Endodermal cell (in vitro differentiated cells): ENCODE data around the gene SCML1. TPM values are rescaled to one million over a fixed set of nuclear protein-coding genes. Genes with fewer than 3 reads are reported as not detected.

Experiments used
- DNase-seq: peaks from one replicate; pipeline ENCODE4 v3.0.0-alpha.2; 2017
- H3K27ac ChIP-seq: 2 replicates; pipeline ENCODE4 v1.5.1; 2013; ENCODE audit warnings: mild to moderate bottlenecking, low read depth, low read length, moderate library complexity
- H3K27me3 ChIP-seq: 2 replicates; pipeline ENCODE4 v1.6.1; 2013; ENCODE audit warnings: mild to moderate bottlenecking, low read length, moderate library complexity; ENCODE audit not compliant: insufficient read depth, control insufficient read depth, poor library complexity, severe bottlenecking
- H3K36me3 ChIP-seq: 2 replicates; pipeline ENCODE4 v1.7.0; 2013; ENCODE audit warnings: mild to moderate bottlenecking, low read length, moderate library complexity; ENCODE audit not compliant: control insufficient read depth, insufficient read depth
- H3K4me1 ChIP-seq: one replicate; pipeline ENCODE4 v1.7.0; 2013; ENCODE audit warnings: low read length; ENCODE audit not compliant: control insufficient read depth, insufficient read depth
- H3K4me3 ChIP-seq: 2 replicates; pipeline ENCODE4 v1.5.1; 2013; ENCODE audit warnings: mild to moderate bottlenecking, low read length, moderate library complexity
- H3K9ac ChIP-seq: 2 replicates; pipeline ENCODE4 v1.6.1; 2013; ENCODE audit warnings: mild to moderate bottlenecking, low read length, moderate library complexity; ENCODE audit not compliant: poor library complexity, severe bottlenecking; ENCODE audit errors: extremely low read depth
- H3K9me3 ChIP-seq: 2 replicates; pipeline ENCODE4 v1.6.1; 2013; ENCODE audit warnings: mild to moderate bottlenecking, low read length, moderate library complexity; ENCODE audit not compliant: control insufficient read depth
- H3K27ac Mint-ChIP-seq: 2 replicates; pipeline ENCODE4 v1.8.0; 2020; ENCODE audit warnings: mixed read lengths
- H3K27me3 Mint-ChIP-seq: 2 replicates; pipeline ENCODE4 v1.8.0; 2021; ENCODE audit warnings: mild to moderate bottlenecking, mixed read lengths; ENCODE audit not compliant: insufficient read depth
- H3K36me3 Mint-ChIP-seq: 2 replicates; pipeline ENCODE4 v1.8.0; 2020; ENCODE audit warnings: low read depth, mixed read lengths
- H3K4me1 Mint-ChIP-seq: 2 replicates; pipeline ENCODE4 v1.8.0; 2020; ENCODE audit warnings: mixed read lengths
- H3K4me3 Mint-ChIP-seq: 2 replicates; pipeline ENCODE4 v1.8.0; 2020; ENCODE audit warnings: mild to moderate bottlenecking, moderate library complexity, mixed read lengths
- H3K9me3 Mint-ChIP-seq: 2 replicates; pipeline ENCODE4 v1.8.0; 2020; ENCODE audit warnings: mild to moderate bottlenecking, mixed read lengths
- CTCF ChIP-seq: fragments of 200-600 bp; sonication (generic); conservative IDR thresholded peaks from 2 replicates; pipeline ENCODE4 v1.5.0; 2021; ENCODE audit warnings: antibody characterized with exemption, mild to moderate bottlenecking
- WGBS, 2 experiments: methylation state at CpG; one replicate each; pipeline versions ENCODE4 v1.1.5 to v1.1.7; 2013; ENCODE audit warnings: missing lambda C conversion rate in 2 of 2, mixed read lengths in 1 of 2; ENCODE audit not compliant: insufficient coverage in 1 of 2, insufficient read length in 1 of 2; 5-methylcytosine and 5-hydroxymethylcytosine counted together
- total RNA-seq, 2 donors: library from RNA; stranded (reverse); fragmentation: NEBNext Ultra II Directional in 1 of 2; extraction: Animal tissue kit (Norgen Biotek cat#: 25700) in 1 of 2; gene quantifications; 2 replicates in 1 of 2; 3 replicates in 1 of 2; pipeline ENCODE4 v1.2.1, GENCODE V29; 2021

The SCML1 gene
- total RNA-seq, 2 donors from 2014 or later, result 0.59 to 2.2 TPM

GRCh38 chrX:17759990-17760389 is 22.7 kb downstream of the SCML1 start:
- Mint-ChIP-seq H3K36me3 (no peaks in the 10 kb centered on the region), H3K27ac (no peak overlapping the region), H3K4me3 (no peak overlapping the region), H3K9me3 (no peaks in the 10 kb centered on the region), H3K27me3 (peaks cover 8% of the 10 kb centered on the region), H3K4me1 (no peaks in the 10 kb centered on the region)
- Histone ChIP-seq H3K27ac (no peak overlapping the region), H3K4me3 (no peak overlapping the region), H3K36me3 (no peaks in the 10 kb centered on the region), H3K9ac (no peak overlapping the region), H3K4me1 (no peaks in the 10 kb centered on the region), H3K27me3 (no peaks in the 10 kb centered on the region), H3K9me3 (no peaks in the 10 kb centered on the region)
- 100% methylated on average over 1 of the region's 1 CpG; no CpG with 5 or more reads in 1 of the 2 experiments for WGBS, 2 experiments
- no peak for TF ChIP-seq CTCF
- no peak for DNase-seq

- H3K4me3 Mint-ChIP-seq, result no peak overlapping the region
- H3K27me3 ChIP-seq, result peaks cover 30% of the 10 kb centered on the region
- H3K27me3 Mint-ChIP-seq, result no peaks in the 10 kb centered on the region
- no peak overlapping the region for H3K4me3 ChIP-seq
- no peaks in the 10 kb centered on the region for H3K36me3 Mint-ChIP-seq
- no peak overlapping the region for H3K27ac ChIP-seq
- H3K36me3 ChIP-seq, result no peaks in the 10 kb centered on the region
- H3K4me1 Mint-ChIP-seq, result no peaks in the 10 kb centered on the region
- WGBS, 2 experiments, result 82% methylated on average over 1 of the region's 1 CpG; no CpG with 5 or more reads in 1 of the 2 experiments
- DNase-seq, result no peak
- no peak overlapping the region for H3K9ac ChIP-seq
- H3K4me1 ChIP-seq, result no peaks in the 10 kb centered on the region
- no peak for TF ChIP-seq CTCF
- H3K9me3 Mint-ChIP-seq, result no peaks in the 10 kb centered on the region
- no peaks in the 10 kb centered on the region for H3K9me3 ChIP-seq
- no peak overlapping the region for H3K27ac Mint-ChIP-seq
Measured at GRCh38 chrX:17767734-17768133, 30.4 kb downstream of the SCML1 start.

- Histone ChIP-seq H3K9me3 (no peaks in the 10 kb centered on the region), H3K4me3 (no peak overlapping the region), H3K4me1 (no peaks in the 10 kb centered on the region), H3K27ac (no peak overlapping the region), H3K27me3 (peaks cover 38% of the 10 kb centered on the region), H3K9ac (no peak overlapping the region), H3K36me3 (no peaks in the 10 kb centered on the region)
- Mint-ChIP-seq H3K4me1 (no peaks in the 10 kb centered on the region), H3K9me3 (no peaks in the 10 kb centered on the region), H3K4me3 (no peak overlapping the region), H3K27ac (no peak overlapping the region), H3K27me3 (no peaks in the 10 kb centered on the region), H3K36me3 (no peaks in the 10 kb centered on the region)
- no peak for DNase-seq
- 91% methylated on average over 5 of the region's 5 CpGs; no CpG with 5 or more reads in 1 of the 2 experiments for WGBS, 2 experiments
- TF ChIP-seq CTCF, result no peak
Measured at GRCh38 chrX:17768997-17769396, 31.7 kb downstream of the SCML1 start.
